Activated CD4-positive, alpha-beta memory T cell treated with anti-CD3 and anti-CD28 coated beads for 36 hours (primary cell): Measurements from ENCODE around the gene PCGF3. TPM values are rescaled to one million over a fixed set of nuclear protein-coding genes. Genes with fewer than 3 reads are reported as not detected.

ENCODE experiments used
- CTCF ChIA-PET: fragments of 350-600 bp; sonication (Branson Sonifier 250); formaldehyde crosslinking; loops from one replicate; lab custom pipeline; 2021; ENCODE audit warnings: antibody characterized with exemption, inconsistent platforms; lab: Charles Lee
- POLR2A ChIA-PET: fragments of 350-600 bp; sonication (Branson Sonifier 250); formaldehyde crosslinking; loops from one replicate; lab custom pipeline; 2021; ENCODE audit warnings: antibody characterized with exemption; lab: Charles Lee
- DNase-seq: peaks from one replicate; pipeline ENCODE4 v3.0.0-alpha.2; 2020
- H3K27ac Mint-ChIP-seq: one replicate; pipeline ENCODE4 v1.8.0; 2021; ENCODE audit warnings: mixed read lengths
- H3K27me3 Mint-ChIP-seq: one replicate; pipeline ENCODE4 v1.8.0; 2021; ENCODE audit warnings: mixed read lengths
- H3K36me3 Mint-ChIP-seq: one replicate; pipeline ENCODE4 v1.8.0; 2021; ENCODE audit warnings: mixed read lengths
- H3K4me1 Mint-ChIP-seq: one replicate; pipeline ENCODE4 v1.8.0; 2021; ENCODE audit warnings: low read depth, mixed read lengths
- H3K4me3 Mint-ChIP-seq: one replicate; pipeline ENCODE4 v1.8.0; 2021; ENCODE audit warnings: mild to moderate bottlenecking, mixed read lengths
- H3K9me3 Mint-ChIP-seq: one replicate; pipeline ENCODE4 v1.8.0; 2021; ENCODE audit warnings: mixed read lengths
- intact Hi-C: fragments of 100-400 bp; cut with micrococcal nuclease; formaldehyde crosslinking; loops from one replicate; pipeline ENCODE4 v1.15.1; 2023
- total RNA-seq, 2 experiments: library from RNA; stranded (reverse); gene quantifications; one replicate each; pipeline ENCODE4 v1.2.3, GENCODE V29; 2021

Gene PCGF3
- total RNA-seq, 2 experiments from 2014 or later = 27.8 to 29.3 TPM

DNA sequence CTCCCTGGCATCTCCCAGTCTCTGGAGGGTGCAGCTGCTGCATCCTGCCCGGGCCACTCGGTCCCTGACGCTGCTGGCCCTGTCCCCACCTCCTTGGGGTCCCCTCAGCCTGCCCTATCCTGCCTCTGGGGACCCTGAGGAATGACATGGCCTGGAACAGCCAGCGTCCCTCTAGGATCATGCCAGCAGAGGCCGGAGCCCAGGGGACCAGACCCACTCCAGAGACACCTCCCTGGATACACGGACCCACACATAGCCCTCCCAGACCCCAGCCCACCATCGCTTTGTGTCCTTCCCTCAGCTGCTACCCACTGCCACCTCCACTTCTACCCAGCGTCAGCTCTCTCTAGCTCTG lies 84.8 kb downstream of the PCGF3 start:
- no peak overlapping the region for H3K27ac Mint-ChIP-seq
- POLR2A ChIA-PET = no interaction called here
- CTCF ChIA-PET = no interaction called here
- no peaks in the 10 kb centered on the region for H3K36me3 Mint-ChIP-seq
- H3K4me1 Mint-ChIP-seq = peaks cover 26% of the 10 kb centered on the region
- peaks cover 36% of the 10 kb centered on the region for H3K27me3 Mint-ChIP-seq
- H3K9me3 Mint-ChIP-seq = no peaks in the 10 kb centered on the region
- DNase-seq = no peak
- intact Hi-C loops = no loop called here
- no peak overlapping the region for H3K4me3 Mint-ChIP-seq

DNA sequence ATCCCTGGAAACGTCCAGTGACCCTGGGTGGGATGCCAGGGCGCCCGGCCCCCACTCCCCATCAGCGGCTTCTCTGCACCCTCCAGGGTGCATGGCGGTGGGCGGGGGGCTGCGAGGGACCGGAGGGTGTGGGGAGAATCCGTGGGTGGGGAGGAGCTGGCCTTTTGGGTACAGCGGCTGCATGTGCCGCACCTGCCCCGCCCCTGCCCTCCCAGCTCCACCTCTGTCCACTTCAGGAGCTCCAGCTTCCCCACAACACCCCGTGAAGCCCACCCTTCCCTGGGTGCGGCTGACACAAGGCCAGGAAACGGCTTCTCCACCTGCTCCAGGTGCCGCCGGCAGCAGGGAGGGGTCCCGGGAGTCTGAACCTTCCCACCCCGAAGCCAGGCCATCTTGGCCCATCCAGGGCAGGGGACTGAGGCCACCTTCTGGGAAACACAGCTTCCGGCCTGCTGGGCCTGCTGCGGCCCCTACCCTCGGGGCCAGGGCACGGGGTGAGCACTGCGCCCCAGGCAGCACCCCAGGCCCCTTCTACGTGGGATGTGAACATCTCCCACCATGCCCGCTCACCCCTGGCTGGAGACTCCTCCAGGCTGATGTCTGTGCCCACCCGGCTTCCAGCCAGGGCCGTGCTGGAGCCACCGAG lies 85.7 kb downstream of the PCGF3 start:
- Mint-ChIP-seq H3K9me3 (no peaks in the 10 kb centered on the region), H3K27ac (no peak overlapping the region), H3K36me3 (no peaks in the 10 kb centered on the region), H3K4me1 (peaks cover 24% of the 10 kb centered on the region), H3K27me3 (peaks cover 34% of the 10 kb centered on the region), H3K4me3 (no peak overlapping the region)
- POLR2A ChIA-PET = no interaction called here
- CTCF ChIA-PET = interaction anchor here (0.6 kb wide), 1 partner anchor 263 kb away, joined by 3 read pairs; no protein-coding TSS in a partner anchor
- no peak for DNase-seq
- intact Hi-C loops = no loop called here

DNA sequence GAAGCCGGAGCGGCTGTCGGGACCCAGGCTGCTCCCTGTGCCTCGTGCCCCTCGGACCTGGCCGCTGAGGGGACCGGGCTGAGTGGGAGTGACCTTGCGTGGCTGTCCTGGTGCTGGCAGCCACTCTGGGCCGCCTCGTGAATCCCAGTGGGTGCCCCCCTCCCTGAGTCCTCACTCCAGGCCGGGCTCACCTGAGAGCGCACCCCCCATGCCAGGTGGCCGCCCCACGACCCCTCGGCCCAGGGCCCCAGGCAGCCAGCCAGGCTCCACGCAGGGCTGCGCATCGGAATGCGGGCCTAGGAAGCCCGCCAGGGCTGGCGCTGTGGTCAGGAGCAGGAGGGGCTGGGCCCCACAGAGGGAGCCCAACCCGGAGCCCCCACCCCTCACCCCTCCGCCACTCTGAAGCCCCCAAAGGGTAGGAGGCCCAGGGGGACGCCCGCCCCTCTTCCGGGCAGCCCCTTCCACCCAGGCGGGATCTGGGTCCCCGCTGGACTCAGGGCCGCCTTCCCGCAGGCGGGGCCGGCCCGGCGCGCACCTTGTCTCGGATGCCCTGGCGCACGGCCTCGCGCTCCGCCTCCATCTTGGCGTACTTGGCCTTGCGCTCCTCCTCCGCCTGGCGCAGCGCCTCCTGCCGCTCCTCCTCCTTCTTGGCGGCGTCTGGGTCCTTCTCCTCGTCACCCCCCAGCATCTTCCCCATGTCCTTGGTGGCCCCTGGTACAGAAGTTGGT lies 86.4 kb downstream of the PCGF3 start:
- H3K4me3 Mint-ChIP-seq = peak overlapping the region; percentile 55

DNA sequence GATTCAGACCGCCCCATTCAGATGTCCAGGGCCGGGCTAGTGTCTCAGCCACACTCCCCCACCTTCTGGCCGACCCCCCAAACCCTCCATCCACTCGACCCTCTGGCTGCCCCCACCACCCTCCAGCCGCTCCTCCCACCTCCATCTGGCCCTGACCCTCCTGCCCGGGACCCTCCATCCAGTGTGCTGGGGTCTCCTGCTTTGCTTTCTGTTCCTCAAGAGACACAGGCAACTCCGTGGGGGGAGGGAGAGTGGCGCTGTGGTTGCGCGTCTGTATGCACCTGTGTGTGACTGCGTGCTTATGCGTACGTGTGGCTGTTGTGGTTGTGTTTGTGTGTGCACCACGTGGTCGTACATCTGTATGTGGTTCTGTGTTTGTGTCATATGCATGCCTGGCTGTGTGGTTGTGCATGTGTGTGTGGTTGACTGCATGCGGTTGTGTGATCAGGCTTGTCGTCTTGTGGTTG lies 87.0 kb downstream of the PCGF3 start:
- Mint-ChIP-seq H3K36me3 (no peaks in the 10 kb centered on the region), H3K9me3 (no peaks in the 10 kb centered on the region), H3K4me3 (peak overlapping the region; percentile 55), H3K4me1 (peaks cover 20% of the 10 kb centered on the region), H3K27me3 (peaks cover 28% of the 10 kb centered on the region), H3K27ac (no peak overlapping the region)
- peak; percentile 61 for DNase-seq
- ChIA-PET POLR2A (no interaction called here), CTCF (no interaction called here)
- intact Hi-C loops = no loop called here

More for the DNA sequence above, 86.4 kb downstream of the PCGF3 start:
- peak; percentile 55 for DNase-seq
- H3K27ac Mint-ChIP-seq = no peak overlapping the region
- H3K27me3 Mint-ChIP-seq = peaks cover 34% of the 10 kb centered on the region
- ChIA-PET CTCF (interaction anchor here (0.6 kb wide), 1 partner anchor 263 kb away, joined by 3 read pairs; no protein-coding TSS in a partner anchor), POLR2A (no interaction called here)
- intact Hi-C loops = no loop called here
- H3K4me1 Mint-ChIP-seq = peaks cover 24% of the 10 kb centered on the region
- no peaks in the 10 kb centered on the region for H3K36me3 Mint-ChIP-seq
- H3K9me3 Mint-ChIP-seq = no peaks in the 10 kb centered on the region

DNA sequence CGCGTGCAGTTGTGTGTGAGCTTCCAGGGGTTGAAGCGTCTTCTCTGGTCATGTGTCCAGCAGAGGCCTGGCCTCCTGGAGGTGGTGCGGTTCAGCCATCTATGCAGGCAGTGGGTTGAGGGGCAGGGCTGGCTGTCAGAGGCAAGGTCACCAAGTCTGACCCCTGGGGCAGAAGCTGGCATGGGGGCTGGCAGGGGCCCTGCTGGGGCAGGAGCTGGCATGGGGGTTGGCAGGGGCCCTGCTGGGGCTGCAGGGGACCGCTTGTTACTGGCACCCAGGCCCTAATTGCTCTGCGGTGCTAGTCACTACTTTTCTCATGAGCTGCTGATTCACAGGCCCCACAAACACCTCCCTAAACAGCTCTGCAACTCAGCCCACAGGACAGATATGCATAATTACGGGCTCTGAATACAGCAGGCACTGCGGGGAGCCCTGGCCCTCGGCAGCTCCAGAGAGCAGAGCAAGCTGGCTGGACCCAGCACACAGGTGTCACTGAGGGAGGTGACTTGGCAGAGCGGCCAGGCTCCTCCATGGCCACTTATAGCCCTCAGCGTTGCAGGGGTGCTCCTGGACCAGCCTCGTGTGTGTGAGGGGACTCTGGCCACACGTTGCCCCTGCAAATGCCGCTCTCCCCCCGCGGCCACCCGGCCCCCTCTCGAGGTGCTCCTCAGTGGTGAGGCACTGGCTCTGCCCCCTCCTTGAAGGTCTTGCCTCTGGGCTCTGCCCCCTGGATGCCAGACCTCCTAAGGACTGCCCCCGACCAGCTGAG lies 87.6 kb downstream of the PCGF3 start:
- intact Hi-C loops = no loop called here
- Mint-ChIP-seq H3K27me3 (peaks cover 26% of the 10 kb centered on the region), H3K4me1 (peaks cover 21% of the 10 kb centered on the region), H3K36me3 (no peaks in the 10 kb centered on the region), H3K27ac (no peak overlapping the region), H3K9me3 (no peaks in the 10 kb centered on the region), H3K4me3 (peak overlapping the region; percentile 55)
- no peak for DNase-seq
- ChIA-PET CTCF (no interaction called here), POLR2A (no interaction called here)

DNA sequence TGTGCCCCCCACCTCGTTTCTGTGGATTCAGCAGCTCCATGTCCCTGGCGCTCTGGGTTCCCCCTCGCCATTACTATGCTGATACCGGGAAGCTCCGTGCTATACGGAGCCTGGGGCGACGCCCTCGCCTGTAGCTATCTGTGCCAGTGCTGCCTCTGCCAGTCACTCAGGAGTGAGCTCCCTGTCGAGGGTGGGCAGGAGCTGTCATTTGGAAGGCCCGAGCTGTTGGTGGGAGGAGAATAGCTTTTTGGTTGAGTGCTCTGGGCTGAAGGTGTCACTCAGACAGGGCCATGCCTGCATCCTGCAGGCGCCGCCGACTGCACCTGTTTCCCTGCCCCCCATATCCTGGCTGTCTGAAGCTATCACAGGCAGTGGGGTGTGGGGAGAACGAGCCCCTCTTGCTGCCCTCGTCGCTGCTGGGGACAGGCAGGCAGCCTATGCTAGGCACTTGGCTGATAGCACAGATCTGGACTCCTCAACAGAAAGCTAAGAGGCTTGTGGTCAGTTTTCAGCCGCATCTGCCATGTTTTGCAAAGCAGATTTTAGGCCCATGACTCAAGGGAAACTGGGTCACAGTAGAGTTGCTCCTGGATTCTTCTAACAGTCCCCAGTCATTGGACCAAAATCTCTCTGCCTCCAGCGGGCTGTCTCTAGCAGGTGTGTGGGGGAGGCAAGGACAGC lies 88.4 kb downstream of the PCGF3 start:
- DNase-seq = no peak
- Mint-ChIP-seq H3K27me3 (peaks cover 26% of the 10 kb centered on the region), H3K27ac (no peak overlapping the region), H3K4me1 (peaks cover 28% of the 10 kb centered on the region), H3K9me3 (no peaks in the 10 kb centered on the region), H3K4me3 (no peak overlapping the region), H3K36me3 (no peaks in the 10 kb centered on the region)
- ChIA-PET CTCF (interaction anchor here (1.2 kb wide), 1 partner anchor 30 kb away, joined by 4 read pairs; no protein-coding TSS in a partner anchor), POLR2A (interaction anchor here (1.7 kb wide), 1 partner anchor 12 kb away, joined by 6 read pairs; no protein-coding TSS in a partner anchor)
- intact Hi-C loops = no loop called here

DNA sequence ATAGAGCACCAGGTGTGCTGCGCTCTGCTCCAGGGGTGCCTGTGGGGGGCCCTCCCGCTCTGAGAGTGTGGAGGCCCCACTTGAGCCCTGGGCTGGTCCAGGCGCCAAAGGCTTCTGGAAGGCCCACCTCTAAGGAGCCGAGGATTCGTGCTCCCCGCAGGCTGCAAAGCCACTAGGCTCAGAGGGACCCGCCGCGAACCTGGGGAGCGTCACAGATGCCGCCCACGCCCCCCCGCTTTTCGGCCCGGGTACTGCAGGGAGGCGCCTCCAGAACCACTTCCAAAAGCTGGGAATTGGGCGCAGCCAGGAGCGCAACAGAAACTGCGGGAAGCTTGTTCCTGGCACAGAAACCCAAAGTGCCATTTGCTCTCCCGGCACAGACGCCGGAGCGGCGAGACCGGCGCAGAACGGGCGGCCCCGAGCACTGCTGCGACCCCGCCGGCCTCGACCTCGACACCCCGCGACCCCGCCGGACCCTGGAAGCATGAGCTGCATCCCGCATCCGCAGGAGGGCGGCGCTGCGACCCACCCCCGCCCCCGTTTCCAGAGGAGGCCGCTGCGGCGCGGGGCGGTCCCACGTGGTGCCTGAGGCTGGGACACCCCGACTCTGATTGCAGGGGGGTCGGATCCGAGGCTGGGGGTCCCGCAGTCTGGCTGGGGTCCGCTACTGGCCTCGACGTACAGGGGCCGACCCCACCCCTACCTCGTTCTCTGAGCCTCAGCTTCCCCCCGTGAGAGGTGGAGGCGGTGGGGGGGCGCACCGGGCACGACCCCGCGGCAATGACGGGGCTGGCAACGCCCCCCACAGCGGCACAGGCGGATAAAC lies 89.5 kb downstream of the PCGF3 start:
- H3K4me3 Mint-ChIP-seq = peak overlapping the region; percentile 12
- CTCF ChIA-PET = interaction anchor here (1.2 kb wide), 1 partner anchor 29 kb away, joined by 4 read pairs; no protein-coding TSS in a partner anchor
- peaks cover 26% of the 10 kb centered on the region for H3K27me3 Mint-ChIP-seq
- no peaks in the 10 kb centered on the region for H3K36me3 Mint-ChIP-seq
- POLR2A ChIA-PET = interaction anchor here (1.0 to 1.7 kb wide), 2 partner anchors 13 to 18 kb away, joined by 4 to 6 read pairs; no protein-coding TSS in a partner anchor
- H3K27ac Mint-ChIP-seq = no peak overlapping the region
- peaks cover 36% of the 10 kb centered on the region for H3K4me1 Mint-ChIP-seq
- DNase-seq = no peak
- H3K9me3 Mint-ChIP-seq = no peaks in the 10 kb centered on the region
- intact Hi-C loops = no loop called here

DNA sequence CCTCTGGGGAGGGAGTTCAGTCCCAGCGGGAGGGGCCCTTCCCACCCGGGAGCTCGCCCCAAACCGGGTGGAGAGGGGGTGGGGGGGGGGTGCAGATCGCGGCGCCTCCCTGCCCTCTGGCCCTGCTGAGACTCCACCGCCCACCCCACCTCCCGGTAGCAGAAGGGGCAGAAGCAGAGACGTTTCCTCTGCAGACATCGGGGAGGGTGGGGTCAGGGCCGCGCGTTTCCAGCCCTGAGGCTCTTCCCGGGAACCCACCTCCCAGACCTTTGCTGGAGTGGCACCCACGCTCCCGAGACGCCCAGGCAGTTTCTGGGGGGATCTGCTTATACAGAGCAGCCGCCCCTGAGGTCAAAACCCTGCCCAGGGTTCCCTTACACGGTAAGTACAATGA lies 90.1 kb downstream of the PCGF3 start:
- intact Hi-C loops = no loop called here
- Mint-ChIP-seq H3K9me3 (no peaks in the 10 kb centered on the region), H3K27ac (no peak overlapping the region), H3K27me3 (peaks cover 23% of the 10 kb centered on the region), H3K4me1 (peaks cover 37% of the 10 kb centered on the region), H3K36me3 (no peaks in the 10 kb centered on the region), H3K4me3 (no peak overlapping the region)
- no peak for DNase-seq
- ChIA-PET CTCF (no interaction called here), POLR2A (interaction anchor here (1.0 kb wide), 1 partner anchor 19 kb away, joined by 4 read pairs; no protein-coding TSS in a partner anchor)

DNA sequence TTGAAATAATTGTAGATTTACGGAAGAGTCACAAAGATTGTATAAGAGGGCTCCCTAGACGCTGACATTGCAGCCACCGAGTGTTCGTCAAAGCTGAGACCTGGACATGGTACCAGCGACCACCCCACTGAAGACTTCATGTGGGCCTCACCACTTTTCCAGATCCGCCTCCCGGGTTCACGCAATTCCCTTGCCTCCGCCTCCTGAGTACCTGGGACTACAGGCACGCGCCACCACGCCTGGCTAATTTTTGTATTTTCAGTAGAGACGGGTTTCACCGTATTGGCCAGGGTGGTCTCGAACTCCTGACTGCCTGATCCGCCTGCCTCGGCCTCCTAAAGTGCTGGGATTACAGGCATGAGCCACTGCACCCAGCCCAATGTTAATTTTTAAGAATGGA lies 90.6 kb downstream of the PCGF3 start:
- Mint-ChIP-seq H3K4me3 (no peak overlapping the region), H3K36me3 (no peaks in the 10 kb centered on the region), H3K27ac (no peak overlapping the region), H3K27me3 (peaks cover 21% of the 10 kb centered on the region), H3K9me3 (no peaks in the 10 kb centered on the region), H3K4me1 (peaks cover 37% of the 10 kb centered on the region)
- no peak for DNase-seq
- ChIA-PET CTCF (no interaction called here), POLR2A (interaction anchor here (1.0 kb wide), 1 partner anchor 19 kb away, joined by 4 read pairs; no protein-coding TSS in a partner anchor)
- intact Hi-C loops = no loop called here

DNA sequence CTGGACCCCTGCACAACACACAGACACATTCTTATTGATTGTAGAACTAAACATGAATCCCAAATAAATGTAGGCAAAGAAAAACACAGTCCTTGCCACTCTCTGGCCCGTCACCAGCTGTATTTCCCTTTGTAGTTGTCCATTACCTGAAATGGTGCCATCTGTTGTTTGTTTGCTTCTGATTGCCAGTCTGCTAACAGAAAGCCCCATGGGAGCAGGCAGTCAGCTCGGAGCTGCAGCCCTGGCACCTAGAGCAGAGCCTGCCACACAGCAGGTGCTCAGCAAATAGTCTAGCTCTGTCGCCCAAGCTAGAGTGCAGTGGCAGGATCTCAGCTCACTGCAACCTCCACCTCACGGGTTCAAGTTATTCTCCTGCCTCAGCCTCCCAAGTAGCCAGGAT lies 91.4 kb downstream of the PCGF3 start:
- H3K27ac Mint-ChIP-seq = no peak overlapping the region
- intact Hi-C loops = no loop called here
- DNase-seq = no peak
- no peaks in the 10 kb centered on the region for H3K36me3 Mint-ChIP-seq
- H3K9me3 Mint-ChIP-seq = no peaks in the 10 kb centered on the region
- peaks cover 21% of the 10 kb centered on the region for H3K27me3 Mint-ChIP-seq
- peaks cover 37% of the 10 kb centered on the region for H3K4me1 Mint-ChIP-seq
- ChIA-PET POLR2A (no interaction called here), CTCF (no interaction called here)
- no peak overlapping the region for H3K4me3 Mint-ChIP-seq
